ENCODE data around the gene ADO.

- no peak for TF ChIP-seq POLR2A (IDR thresholded peaks at IDR 0.05)
- TF ChIP-seq, protein P1, sequence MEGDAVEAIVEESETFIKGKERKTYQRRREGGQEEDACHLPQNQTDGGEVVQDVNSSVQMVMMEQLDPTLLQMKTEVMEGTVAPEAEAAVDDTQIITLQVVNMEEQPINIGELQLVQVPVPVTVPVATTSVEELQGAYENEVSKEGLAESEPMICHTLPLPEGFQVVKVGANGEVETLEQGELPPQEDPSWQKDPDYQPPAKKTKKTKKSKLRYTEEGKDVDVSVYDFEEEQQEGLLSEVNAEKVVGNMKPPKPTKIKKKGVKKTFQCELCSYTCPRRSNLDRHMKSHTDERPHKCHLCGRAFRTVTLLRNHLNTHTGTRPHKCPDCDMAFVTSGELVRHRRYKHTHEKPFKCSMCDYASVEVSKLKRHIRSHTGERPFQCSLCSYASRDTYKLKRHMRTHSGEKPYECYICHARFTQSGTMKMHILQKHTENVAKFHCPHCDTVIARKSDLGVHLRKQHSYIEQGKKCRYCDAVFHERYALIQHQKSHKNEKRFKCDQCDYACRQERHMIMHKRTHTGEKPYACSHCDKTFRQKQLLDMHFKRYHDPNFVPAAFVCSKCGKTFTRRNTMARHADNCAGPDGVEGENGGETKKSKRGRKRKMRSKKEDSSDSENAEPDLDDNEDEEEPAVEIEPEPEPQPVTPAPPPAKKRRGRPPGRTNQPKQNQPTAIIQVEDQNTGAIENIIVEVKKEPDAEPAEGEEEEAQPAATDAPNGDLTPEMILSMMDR (IDR thresholded peaks at IDR 0.05) = no peak
Measured at GRCh38 chr10:62779487-62780248, 24.9 kb upstream of the ADO start.
